Mucosa of stomach (tissue), 1 donor: ENCODE measurements around the gene NOXA1.
A peak's percentile ranks its signal among the peaks of the same experiment; 100 is the strongest.

Source experiments
- H3K27me3 ChIP-seq: one replicate; pipeline ENCODE4 v1.7.0; 2013; ENCODE audit warnings: mild to moderate bottlenecking, low read length; ENCODE audit not compliant: control insufficient read depth, insufficient read depth
- H3K36me3 ChIP-seq: one replicate; pipeline ENCODE4 v1.7.0; 2013; ENCODE audit warnings: low read length; ENCODE audit not compliant: control insufficient read depth, insufficient read depth
- H3K4me1 ChIP-seq: one replicate; pipeline ENCODE4 v1.7.0; 2013; ENCODE audit warnings: mild to moderate bottlenecking, low read length; ENCODE audit not compliant: control insufficient read depth, insufficient read depth
- H3K4me3 ChIP-seq: one replicate; pipeline ENCODE4 v1.7.0; 2013; ENCODE audit warnings: low read length
- H3K9ac ChIP-seq: one replicate; pipeline ENCODE4 v1.7.0; 2013; ENCODE audit warnings: mild to moderate bottlenecking, low read length, moderate library complexity
- H3K9me3 ChIP-seq: one replicate; pipeline ENCODE4 v1.7.0; 2013; ENCODE audit warnings: mild to moderate bottlenecking, low read length, moderate library complexity; ENCODE audit not compliant: control insufficient read depth
- donor health status: Pancreatic carcinoma.

NOXA1 gene

DNA sequence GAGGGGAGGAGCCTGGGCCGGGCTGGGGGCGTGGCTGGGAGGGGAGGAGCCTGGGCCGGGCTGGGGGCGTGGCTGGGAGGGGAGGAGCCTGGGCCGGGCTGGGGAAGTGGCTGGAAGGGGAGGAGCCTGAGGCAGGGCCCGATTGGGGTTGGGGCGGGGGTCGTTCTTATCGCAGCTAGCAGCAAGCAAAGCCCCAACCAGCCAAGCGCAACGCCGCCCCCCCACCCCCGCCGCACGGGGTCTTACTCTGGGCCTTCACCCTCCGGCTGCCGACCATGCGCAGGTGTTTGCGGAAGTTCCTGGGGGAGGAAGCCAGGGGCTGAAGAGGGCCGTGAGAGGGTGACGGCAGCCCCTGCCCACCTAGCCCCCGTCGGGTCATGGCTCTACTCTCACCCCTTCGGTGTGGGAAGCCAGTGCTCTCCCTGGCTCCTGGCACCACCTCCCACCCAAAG, 31.0 kb downstream of the NOXA1 start:
- H3K4me1 ChIP-seq, result peaks cover 40% of the 10 kb centered on the region
- H3K27me3 ChIP-seq, result no peaks in the 10 kb centered on the region
- no peaks in the 10 kb centered on the region for H3K36me3 ChIP-seq
- H3K4me3 ChIP-seq, result no peak overlapping the region
- H3K9me3 ChIP-seq, result no peaks in the 10 kb centered on the region
- peak overlapping the region; percentile 78 for H3K9ac ChIP-seq

DNA sequence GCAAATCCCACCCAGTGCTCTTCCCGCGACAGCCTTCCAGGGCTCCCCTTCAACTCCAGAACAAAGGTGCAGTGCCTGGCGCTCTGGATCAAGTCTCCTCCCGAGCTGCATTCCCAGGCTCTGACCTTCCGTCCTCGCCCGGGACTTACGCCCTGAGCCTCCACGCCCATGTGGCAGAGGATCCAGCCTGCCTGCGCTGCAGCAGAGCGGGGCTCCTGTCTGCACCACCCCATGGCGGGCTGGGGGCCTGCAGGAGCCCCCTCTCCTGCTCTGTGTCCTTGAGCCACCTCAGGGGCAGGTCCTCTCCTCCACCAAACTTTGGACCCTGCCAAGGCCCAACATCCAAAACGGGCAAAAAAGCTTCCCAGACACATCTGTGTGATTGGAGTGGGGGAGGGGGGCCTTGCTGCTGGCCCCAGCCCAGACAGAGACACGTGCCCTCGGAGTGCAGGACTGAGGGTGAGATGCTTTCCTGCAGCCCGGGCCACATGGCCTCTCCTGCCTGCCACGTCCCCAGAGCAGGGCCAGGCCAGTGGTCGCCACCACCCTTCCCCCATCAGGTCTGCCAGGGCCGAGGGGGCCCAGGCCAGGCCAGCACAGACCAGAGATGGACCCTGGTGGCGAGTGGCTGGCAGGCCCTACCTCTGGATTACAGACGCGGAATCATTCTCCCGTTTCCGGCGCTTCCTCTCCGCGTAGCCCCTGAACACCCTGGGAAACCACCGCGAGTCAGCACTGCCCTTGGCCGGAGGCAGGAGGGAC, 31.6 kb downstream of the NOXA1 start:
- Histone ChIP-seq H3K36me3 (no peaks in the 10 kb centered on the region), H3K27me3 (no peaks in the 10 kb centered on the region), H3K4me3 (no peak overlapping the region), H3K9ac (peak overlapping the region; percentile 78), H3K9me3 (no peaks in the 10 kb centered on the region), H3K4me1 (peaks cover 46% of the 10 kb centered on the region)

DNA sequence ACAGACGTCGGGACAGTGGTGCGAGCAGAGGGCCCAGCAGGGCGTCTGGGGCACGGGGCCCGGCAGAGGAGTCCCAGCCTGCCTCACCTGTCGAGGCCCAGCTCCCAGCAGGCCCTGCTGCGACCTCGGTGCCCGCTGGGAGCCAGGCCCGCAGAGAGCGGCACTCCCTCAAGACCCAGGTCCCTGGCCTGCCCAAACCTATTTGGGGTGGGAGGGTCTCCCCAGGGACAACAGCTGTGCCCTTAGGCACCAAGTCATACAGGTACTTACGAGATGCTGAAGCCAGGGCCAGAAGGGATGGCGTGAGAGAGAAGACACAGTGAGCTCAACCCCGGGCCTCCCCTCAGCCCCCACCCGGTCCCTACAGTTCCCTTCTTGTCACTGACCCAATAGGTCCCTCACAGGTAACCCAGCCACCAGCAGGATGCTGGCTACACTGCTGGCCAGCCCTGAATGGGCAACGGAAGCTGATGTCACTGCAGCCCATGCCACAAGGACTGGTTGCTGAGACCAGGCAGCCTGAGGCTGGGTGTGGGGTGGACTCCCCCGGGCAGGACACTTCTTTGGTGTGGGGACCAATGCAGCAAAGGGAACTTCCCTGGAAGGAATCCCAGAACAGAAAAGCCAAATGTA, 32.3 kb downstream of the NOXA1 start:
- Histone ChIP-seq H3K9me3 (no peaks in the 10 kb centered on the region), H3K27me3 (no peaks in the 10 kb centered on the region), H3K9ac (no peak overlapping the region), H3K36me3 (no peaks in the 10 kb centered on the region), H3K4me3 (no peak overlapping the region), H3K4me1 (peaks cover 47% of the 10 kb centered on the region)

DNA sequence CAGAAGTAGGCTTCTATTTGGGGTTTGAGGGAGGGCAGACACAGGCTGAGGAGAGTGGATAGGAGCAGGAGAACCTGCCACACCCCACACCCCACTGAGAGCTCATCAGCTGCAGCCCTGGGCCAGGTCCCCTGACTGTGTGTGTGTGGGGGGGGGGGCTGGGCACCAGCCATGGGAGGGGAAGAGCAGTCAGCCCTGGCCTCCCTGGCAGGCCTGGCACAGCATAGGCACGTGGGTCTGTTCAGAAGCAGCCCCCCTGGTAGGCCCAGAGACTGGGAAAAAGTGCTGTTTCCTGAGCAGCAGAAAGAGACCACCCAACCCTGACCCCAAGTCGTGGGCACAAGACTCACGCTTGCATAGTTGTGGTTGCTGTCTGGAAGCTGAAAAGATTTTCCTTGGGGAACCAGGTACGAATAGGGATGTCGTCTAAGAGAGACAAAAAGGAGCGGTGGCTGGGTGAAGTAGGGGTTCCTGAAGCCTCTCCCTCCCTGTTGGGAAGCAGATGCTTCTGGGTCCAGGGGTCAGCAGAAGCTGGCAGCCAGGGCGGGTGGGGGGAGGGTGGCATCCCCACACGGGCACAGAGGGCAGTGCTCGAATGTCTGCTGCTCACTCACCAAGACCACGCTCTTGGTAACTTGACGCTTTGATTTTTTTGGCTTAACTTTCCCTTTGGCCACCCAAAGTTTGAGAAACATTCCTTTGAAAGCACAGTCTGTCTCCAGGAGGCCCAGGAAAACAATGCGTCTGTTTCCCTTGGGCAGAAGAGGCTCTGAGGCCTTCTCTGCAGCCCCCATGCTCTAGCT, 33.1 kb downstream of the NOXA1 start:
- Histone ChIP-seq H3K4me1 (peaks cover 47% of the 10 kb centered on the region), H3K9ac (no peak overlapping the region), H3K27me3 (no peaks in the 10 kb centered on the region), H3K4me3 (no peak overlapping the region), H3K36me3 (no peaks in the 10 kb centered on the region), H3K9me3 (no peaks in the 10 kb centered on the region)

DNA sequence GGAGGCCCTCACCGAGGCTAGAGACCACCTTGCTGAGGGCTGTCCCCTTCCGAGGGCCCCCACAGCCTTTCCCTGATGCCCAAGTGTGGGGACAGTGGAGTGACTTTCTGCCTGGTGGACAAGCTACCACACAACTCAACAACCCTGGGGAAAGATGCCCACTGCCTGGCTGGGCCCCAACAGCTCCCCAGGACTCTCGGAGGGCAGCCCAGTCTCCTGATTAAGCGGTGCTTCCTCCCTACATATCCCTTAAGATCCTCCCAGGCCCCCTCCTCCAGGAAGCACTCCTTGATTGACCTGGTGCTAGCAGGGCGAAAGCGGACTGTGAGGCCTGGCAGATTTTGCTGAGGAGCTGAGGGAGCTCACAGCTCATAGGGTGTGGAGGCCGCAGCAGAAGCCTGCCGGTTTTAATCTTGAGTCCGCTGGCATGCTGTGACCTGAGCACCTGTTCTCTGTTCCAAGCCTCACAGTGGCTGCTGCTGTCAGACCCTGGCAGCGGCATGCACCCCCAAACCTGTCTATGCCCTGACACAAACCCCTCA, 33.7 kb downstream of the NOXA1 start:
- Histone ChIP-seq H3K9me3 (no peaks in the 10 kb centered on the region), H3K36me3 (no peaks in the 10 kb centered on the region), H3K27me3 (no peaks in the 10 kb centered on the region), H3K4me1 (peaks cover 47% of the 10 kb centered on the region), H3K4me3 (no peak overlapping the region), H3K9ac (no peak overlapping the region)

DNA sequence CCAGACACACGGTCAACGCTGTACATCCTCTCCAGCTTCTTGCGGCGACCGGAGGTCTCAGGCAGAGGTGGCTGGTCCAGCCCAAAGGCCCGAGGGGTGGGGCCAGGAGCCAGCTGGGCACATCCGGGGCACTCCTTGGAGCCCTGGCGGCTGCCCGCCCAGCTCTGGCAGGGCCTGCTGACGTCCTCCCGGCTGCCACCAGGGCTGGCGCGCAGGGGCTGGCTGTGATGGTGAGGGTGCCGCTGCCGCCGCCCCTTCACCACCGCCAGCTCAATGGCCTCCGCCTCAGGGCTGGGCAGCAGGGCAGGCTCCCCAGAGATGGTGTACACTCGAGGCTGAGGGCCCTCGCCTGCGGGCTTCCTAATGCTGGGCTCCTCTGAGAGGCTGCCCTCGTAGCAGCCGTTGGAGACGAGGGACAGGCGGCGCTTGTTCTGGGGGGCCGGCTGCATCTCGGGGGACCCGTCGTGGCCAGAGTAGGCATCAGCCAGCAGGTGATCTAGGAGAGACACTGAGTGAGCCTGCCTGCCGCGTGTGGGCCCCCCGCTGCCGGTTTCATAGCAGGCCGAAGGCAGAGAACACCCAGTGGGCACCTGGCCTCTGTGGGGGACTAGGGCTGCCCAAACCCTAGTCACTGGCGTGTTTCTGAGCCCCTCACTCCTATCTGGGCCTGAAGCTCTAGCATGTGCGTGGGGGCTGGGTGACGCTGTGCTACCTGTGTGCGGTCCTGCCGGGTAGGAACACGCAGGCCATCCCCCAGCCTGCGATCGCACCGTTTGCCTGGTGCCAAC, 34.4 kb downstream of the NOXA1 start:
- Histone ChIP-seq H3K4me1 (peaks cover 47% of the 10 kb centered on the region), H3K9ac (peak overlapping the region; percentile 69), H3K36me3 (no peaks in the 10 kb centered on the region), H3K9me3 (no peaks in the 10 kb centered on the region), H3K27me3 (no peaks in the 10 kb centered on the region), H3K4me3 (peak overlapping the region; percentile 8)

DNA sequence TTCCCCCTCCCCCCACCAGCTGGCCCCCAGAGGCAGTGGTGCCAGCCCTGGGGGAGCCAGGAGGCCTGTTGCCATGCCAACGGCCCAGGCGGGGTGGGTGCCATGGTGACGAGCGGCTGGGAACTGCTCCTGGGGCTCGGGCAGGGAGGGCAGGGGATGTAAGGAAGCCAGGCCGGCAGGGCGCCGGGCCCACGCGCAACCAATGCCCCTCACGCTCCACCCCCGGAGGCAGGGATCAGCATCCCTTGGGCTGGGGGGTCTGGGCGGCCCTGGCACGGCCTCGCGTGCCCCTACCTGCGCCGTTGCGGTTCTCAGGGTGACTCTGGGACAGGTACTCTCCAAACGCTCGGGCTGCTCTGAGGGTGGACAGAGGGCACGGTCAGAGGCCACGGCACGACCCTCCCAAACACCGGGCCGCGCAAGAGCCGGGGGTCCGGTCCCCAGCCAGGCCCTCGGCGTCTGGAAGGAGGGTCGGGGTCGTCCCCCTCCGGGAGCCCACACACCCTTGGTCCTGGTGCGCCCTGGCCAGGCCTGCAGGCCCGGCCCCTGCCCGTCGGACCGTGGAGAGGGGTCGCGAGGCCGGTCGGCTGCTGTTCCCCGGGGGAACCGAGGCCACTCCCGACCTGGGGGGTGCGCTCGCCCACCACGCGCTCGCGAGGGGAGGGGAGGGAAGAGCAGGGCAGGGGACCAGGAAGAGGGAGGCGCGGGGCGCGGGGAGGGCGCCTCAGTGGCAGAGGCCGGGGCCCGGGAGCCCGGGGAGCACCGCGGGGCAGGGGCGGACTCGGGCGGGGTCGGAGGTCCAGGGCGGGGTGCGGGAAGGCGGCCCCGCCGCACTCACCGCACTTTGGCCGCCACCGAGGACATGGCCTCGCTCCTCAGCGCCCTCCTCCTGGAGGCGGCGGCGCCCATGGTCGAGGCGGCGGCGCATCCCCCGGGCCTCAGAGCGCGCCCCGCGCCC, 35.3 kb downstream of the NOXA1 start:
- Histone ChIP-seq H3K27me3 (no peaks in the 10 kb centered on the region), H3K4me3 (peak overlapping the region; percentile 8), H3K4me1 (peaks cover 40% of the 10 kb centered on the region), H3K9ac (peak overlapping the region; percentile 69), H3K9me3 (no peaks in the 10 kb centered on the region), H3K36me3 (no peaks in the 10 kb centered on the region)

DNA sequence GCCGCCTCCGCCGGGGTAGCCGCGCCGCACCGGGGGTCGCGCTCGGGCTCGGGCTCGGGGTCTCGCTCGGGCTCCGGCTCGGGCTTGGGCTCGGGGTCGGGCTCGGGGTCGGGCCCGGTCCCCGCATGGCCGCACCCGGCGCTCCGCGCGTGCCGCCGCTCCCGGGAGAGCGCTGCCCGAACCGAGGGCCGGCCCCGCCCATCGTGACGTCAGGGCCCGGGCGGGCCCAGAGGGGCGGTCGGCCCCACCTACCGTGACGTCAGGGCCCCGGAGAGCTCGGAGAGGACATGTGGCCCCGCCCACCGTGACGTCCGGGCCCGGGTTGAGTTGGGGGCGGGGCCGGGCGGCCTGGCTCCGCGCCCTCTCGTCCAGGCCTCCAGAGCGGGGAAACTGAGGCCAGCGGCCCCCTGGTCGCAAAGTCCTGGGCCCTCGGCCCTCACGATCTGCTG, 36.0 kb downstream of the NOXA1 start, which contains the start of gene NSMF:
TSS of gene NSMF (minus strand) at position 183 of the 449 bp plus-strand sequence. CDS start 232 bp downstream, outside the sequence.
- Histone ChIP-seq H3K36me3 (no peaks in the 10 kb centered on the region), H3K4me3 (peak within 1 kb of the TSS; percentile 50), H3K27me3 (no peaks in the 10 kb centered on the region), H3K4me1 (peaks cover 36% of the 10 kb centered on the region), H3K9ac (peak within 1 kb of the TSS; percentile 77), H3K9me3 (no peaks in the 10 kb centered on the region)

DNA sequence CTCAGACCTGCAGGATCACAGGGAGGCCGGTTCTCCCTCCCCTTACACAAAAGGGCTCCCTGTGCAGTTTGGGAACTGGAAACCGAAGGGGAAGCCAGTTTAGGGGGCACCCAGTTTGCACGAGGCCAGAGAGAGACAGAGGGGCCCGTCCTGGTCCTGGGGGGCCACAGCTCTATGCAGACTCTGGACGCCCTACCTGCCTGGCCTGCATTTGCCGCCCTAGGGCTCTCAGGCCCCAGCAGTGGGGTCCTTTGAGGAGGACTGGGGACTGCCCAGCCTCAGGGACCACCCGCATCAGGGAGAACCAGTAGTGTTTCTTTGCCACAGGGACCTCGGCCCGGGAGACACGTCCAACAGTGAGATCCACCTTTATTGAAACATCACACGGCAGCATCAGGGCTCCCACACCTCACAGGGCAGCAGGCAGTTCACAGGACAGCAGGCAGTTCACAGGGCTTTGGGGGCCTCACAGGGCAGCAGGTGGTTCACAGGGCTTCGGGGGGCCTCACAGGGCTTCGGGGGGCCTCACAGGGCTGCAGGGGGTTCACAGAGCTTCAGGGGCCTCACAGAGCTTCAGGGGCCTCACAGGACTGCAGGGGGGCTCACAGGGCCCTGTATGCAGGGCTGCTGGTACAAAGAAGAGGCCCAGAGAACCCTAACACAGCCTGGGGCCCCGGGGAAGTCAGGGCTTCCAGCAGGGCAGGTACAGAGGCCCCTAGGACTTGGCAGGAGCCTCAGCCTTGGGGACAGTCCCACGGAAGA, 36.6 kb downstream of the NOXA1 start:
- Histone ChIP-seq H3K4me1 (peaks cover 30% of the 10 kb centered on the region), H3K4me3 (peak overlapping the region; percentile 50), H3K36me3 (no peaks in the 10 kb centered on the region), H3K27me3 (no peaks in the 10 kb centered on the region), H3K9ac (peak overlapping the region; percentile 77), H3K9me3 (no peaks in the 10 kb centered on the region)
